GM18870 (cell line): ENCODE measurements around the gene GPS1.

ENCODE experiments used
- ATAC-seq: cut with Tn5 transposase; IDR thresholded peaks from one replicate; pipeline ENCODE4 v1.9.1; 2021; ENCODE audit warnings: moderate library complexity; ENCODE audit not compliant: unreplicated experiment

The GPS1 gene

GRCh38 chr17:82098169-82098938, 46.7 kb downstream of the GPS1 start, which contains the start of gene FASN:
TSS of gene FASN (minus strand) at chr17:82098236. CDS start at chr17:82096445, 1,791 bp downstream.
- peak; percentile 56 for ATAC-seq

DNA sequence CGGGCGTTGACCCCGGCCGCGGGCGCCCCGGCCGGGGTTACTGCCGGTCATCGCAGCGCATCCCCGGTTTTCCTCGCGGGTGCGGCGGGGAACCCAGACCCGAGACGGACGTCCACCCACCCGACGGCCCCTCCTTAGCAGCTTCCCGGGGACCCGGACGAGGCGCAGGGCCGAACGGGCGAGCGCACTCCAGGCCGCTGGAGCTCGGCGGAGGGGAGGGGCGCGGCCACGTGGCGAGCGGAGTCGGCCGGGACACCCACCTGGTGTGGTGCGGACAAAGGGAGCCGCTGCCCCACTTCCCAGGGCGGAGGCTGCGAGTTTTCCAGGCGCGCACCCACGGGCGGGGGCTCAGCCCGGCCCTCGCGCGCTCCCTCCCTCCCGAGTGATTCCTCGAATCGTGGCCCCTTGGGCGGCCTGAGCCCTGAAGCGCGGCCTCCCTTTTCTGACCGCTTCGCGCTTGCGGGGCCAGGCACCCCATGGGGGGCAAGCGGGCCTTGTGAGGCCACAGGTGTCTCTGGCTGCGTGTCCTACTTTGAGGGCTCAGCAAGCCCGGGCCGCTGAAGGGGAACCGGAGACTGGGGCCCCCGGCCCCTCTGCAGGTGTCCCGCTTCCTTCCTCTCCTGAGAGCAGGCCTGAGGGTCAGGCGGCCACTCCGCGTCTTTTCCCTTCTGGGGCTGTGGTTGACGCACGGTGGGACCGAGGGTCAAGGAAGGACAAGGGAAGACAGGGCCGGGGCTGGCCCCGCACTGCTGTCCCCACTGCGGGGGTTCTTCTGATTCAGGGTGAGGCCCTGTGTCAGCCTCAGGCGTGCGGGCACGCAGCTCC, 47.5 kb downstream of the GPS1 start:
- ATAC-seq: no peak

GRCh38 chr17:82100502-82101298, 49.0 kb downstream of the GPS1 start:
- ATAC-seq: no peak

DNA sequence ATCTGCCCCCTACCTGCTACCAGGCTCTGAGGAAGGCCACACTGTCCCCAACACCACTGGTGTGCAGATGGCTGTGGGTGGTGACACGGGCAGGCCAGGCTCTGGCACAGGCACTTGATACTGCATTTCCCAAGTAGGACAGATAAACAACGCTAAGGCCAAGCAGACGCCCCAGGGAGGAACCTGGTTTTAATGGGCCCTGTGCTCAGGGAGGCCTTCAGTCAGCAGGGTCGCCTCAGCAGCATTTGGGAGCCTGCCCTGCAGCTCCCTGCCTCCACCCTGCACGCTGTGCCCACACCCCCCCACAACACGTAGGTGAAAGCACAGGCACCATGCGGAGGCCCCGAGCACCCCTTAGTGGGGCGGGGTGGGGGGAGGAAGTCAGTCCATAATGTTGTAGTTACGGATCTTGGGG, 49.6 kb downstream of the GPS1 start:
- ATAC-seq: no peak

- ATAC-seq: no peak
These were observed 50.3 kb downstream of the GPS1 start for GRCh38 chr17:82101767-82102679.

- ATAC-seq: no peak
These were observed 52.1 kb downstream of the GPS1 start for GRCh38 chr17:82103553-82104451.

GRCh38 chr17:82104797-82105416, 53.2 kb downstream of the GPS1 start:
- no peak for ATAC-seq

GRCh38 chr17:82105417-82105881, 53.8 kb downstream of the GPS1 start:
- no peak for ATAC-seq

DNA sequence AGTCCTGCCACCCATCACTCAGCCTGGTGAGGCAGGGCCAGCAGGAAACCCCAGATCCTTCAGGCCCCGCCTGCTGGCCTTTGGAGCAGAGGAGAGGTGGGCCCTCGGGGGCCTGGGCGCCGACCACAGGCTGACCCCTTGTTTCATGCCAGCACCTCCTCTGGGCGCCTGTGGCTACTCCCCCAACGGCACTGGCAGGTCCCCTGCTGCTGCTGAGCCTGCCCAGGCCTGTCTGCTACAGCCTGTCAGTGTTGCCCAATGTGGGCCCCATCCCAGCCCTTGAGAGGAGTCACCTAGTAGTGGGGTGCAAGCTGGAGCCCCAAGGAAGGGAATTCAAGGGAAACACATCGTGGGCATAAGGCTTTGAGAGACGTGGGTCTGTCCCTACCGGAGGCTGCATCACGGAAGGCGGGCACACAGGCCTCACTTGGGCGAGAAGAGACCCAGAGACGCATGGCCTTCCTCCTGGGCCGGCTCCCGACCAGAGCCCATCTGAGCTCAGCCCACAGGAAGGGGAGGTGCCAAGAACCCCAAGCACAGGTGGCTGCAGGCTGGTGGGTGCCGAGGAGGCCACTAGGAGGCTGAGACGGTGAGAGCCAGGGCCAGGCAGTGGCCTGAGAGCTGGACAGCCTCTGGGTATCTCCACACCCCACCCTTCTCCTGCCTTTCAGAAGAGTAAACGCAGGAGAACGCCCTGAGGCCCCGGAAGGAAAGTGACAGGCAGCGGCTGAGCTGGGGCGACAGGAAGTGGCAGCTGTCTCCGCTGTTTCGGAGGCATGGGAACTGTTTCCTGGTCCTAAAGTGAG, 54.4 kb downstream of the GPS1 start:
- no peak for ATAC-seq

DNA sequence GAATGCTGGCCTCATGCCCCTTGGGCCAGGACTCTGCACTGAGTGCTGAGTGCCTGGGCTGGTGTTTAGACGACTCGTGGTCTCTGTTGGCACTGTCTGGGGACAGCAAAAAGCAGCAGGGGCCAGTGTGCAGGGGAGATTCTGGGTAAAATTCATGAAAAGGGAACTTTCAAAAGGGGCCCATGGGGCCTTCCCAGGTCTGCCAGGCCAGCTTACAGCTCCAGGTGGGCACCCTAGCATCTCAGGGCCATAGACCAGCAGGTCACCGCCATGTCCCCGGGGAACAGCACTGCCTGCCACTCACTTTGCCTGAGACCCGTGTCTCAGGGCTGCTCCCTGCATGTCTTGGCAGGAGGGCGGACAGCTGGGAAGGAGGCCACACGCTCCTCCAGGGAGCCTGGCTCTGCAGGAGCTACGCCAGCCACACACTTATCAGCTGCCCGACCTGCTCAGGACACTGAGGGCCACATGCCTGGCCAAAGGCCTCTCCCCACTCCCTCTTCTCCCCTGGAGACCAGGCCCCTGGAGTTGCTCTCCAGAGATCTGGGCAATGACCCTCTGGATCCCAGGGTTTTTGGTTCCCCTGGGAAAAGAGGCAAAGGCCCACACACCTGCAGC, 55.1 kb downstream of the GPS1 start:
- no peak for ATAC-seq
